Measurements from ENCODE around the gene TMEM107. TPM values are rescaled to one million over a fixed set of nuclear protein-coding genes. Genes with fewer than 3 reads are reported as not detected.

The TMEM107 gene
- total RNA-seq, 1 experiment from 2014 or later, result 17.2 TPM

- TF ChIP-seq ARID4B (CRISPR knock-in tag; IDR thresholded peaks at IDR 0.05; ENCODE audit: borderline replicate concordance), result peak; percentile 97
- TF ChIP-seq ZNF671 (CRISPR knock-in tag; IDR thresholded peaks at IDR 0.05), result no peak
- peak; percentile 33; the same call in 1 of the 2 replicates for TF ChIP-seq ZNF317 (CRISPR knock-in tag; IDR thresholded peaks at IDR 0.05; ENCODE audit: borderline replicate concordance, low read depth)
- peak; percentile 82 for TF ChIP-seq FOXK1 (CRISPR knock-in tag; IDR thresholded peaks at IDR 0.05)
- TF ChIP-seq SMAD3 (CRISPR knock-in tag; IDR thresholded peaks at IDR 0.05; ENCODE audit: borderline replicate concordance), result peak; percentile 72; the same call in 1 of the 2 replicates
- TF ChIP-seq GRHL2 (CRISPR knock-in tag; IDR thresholded peaks at IDR 0.05; ENCODE audit: insufficient replicate concordance, severe bottlenecking), result no peak
- TF ChIP-seq IRF2 (CRISPR knock-in tag; IDR thresholded peaks at IDR 0.05; ENCODE audit: borderline replicate concordance, low read depth), result no peak
- TF ChIP-seq ATF1 (CRISPR knock-in tag; IDR thresholded peaks at IDR 0.05), result no peak
- peak; percentile 85 for TF ChIP-seq ZBTB43 (CRISPR knock-in tag; IDR thresholded peaks at IDR 0.05)
- peak; percentile 79 for TF ChIP-seq SP1 (CRISPR knock-in tag; conservative IDR thresholded peaks at IDR 0.05)
- TF ChIP-seq NR1H2 (CRISPR knock-in tag; IDR thresholded peaks at IDR 0.05), result no peak
- peak; percentile 91 for TF ChIP-seq TP53 (CRISPR knock-in tag; IDR thresholded peaks at IDR 0.05)
- no peak for TF ChIP-seq RORB (CRISPR knock-in tag; IDR thresholded peaks at IDR 0.05)
- 0 out of 2 replicates have a peak, but pooled peaks have one; percentile 68 for TF ChIP-seq USF1 (CRISPR knock-in tag; IDR thresholded peaks at IDR 0.05)
- peak; percentile 51; the same call in 1 of the 2 replicates for TF ChIP-seq NR2C2 (CRISPR knock-in tag; IDR thresholded peaks at IDR 0.05)
- no peak for TF ChIP-seq ZSCAN18 (CRISPR knock-in tag; IDR thresholded peaks at IDR 0.05)
- no peak for TF ChIP-seq ATF6 (CRISPR knock-in tag; IDR thresholded peaks at IDR 0.05)
- no peak for TF ChIP-seq ZNF425 (CRISPR knock-in tag; conservative IDR thresholded peaks at IDR 0.05)
- TF ChIP-seq NR3C1 (CRISPR knock-in tag; conservative IDR thresholded peaks at IDR 0.05; ENCODE audit: low read depth), result peak; percentile 90; the same call in 1 of the 2 replicates
- no peak for TF ChIP-seq SOX15 (CRISPR knock-in tag; IDR thresholded peaks at IDR 0.05)
- TF ChIP-seq CTCF (IDR thresholded peaks at IDR 0.05), result no peak
- peak; percentile 100 for TF ChIP-seq E2F4 (CRISPR knock-in tag; IDR thresholded peaks at IDR 0.05; ENCODE audit: borderline replicate concordance, low read depth)
These were observed 34.0 kb upstream of the TMEM107 start, which contains the start of gene AURKB (continued) for GRCh38 chr17:8209907-8210760.

All from WTC11 (cell line).